SK-N-SH (cell line): ENCODE results near the gene SNX1. TPM values are rescaled to one million over a fixed set of nuclear protein-coding genes. Genes with fewer than 3 reads are reported as not detected.
"Not testable (repeated sequence)": the region's sequence is repeated elsewhere in the genome, so short reads cannot be mapped to it uniquely, and the experiment has no call there.

Source experiments
- CTCF ChIA-PET: fragments of 300-600, 350-600 bp; formaldehyde crosslinking; extraction: SDS; loops from one replicate; lab custom pipeline; 2021; lab: Yijun Ruan, JAX
- POLR2A ChIA-PET: fragments of 350-600 bp; sonication (Branson Sonifier 250); formaldehyde crosslinking; extraction: SDS; loops from one replicate; lab custom pipeline; 2020; ENCODE audit warnings: antibody characterized with exemption, inconsistent platforms; lab: Yijun Ruan, JAX
- DNase-seq: peaks from one replicate; pipeline ENCODE4 v3.0.0; 2012
- H2AFZ ChIP-seq: fragments of 200-600 bp; sonication (generic); 2 replicates; pipeline ENCODE4 v1.8.1; 2016; ENCODE audit warnings: antibody characterized with exemption, mild to moderate bottlenecking, low read depth
- H3F3A ChIP-seq: fragments of 200-600 bp; sonication (generic); replicated peaks from 2 replicates; pipeline ENCODE3; 2016; ENCODE audit warnings: antibody characterized with exemption, mild to moderate bottlenecking; ENCODE audit not compliant: insufficient read depth
- H3K27ac ChIP-seq, 2 experiments: fragments of 200-500 bp in 1 of 2; fragments of 200-600 bp in 1 of 2; sonication (Bioruptor generic) in 1 of 2; sonication (generic), shearing (Covaris generic) in 1 of 2; 2 replicates each; pipeline versions ENCODE4 v1.5.1 to v1.6.1; 2014 to 2016; ENCODE audit warnings: low read depth in 2 of 2, inconsistent platforms in 1 of 2, low read length in 1 of 2, mild to moderate bottlenecking in 1 of 2, mixed read lengths in 1 of 2
- H3K27me3 ChIP-seq: fragments of 200-600 bp; sonication (generic), shearing (Covaris generic); 2 replicates; pipeline ENCODE4 v1.6.1; 2016; ENCODE audit warnings: mixed run types; ENCODE audit not compliant: insufficient read depth
- H3K36me3 ChIP-seq, 2 experiments: fragments of 200-500 bp in 1 of 2; fragments of 200-600 bp in 1 of 2; sonication (Bioruptor generic) in 1 of 2; sonication (generic) in 1 of 2; replicated peaks in 1 of 2; 2 replicates each; pipeline versions ENCODE3 to v1.5.1; 2014 to 2016; ENCODE audit warnings: low read length in 1 of 2, mild to moderate bottlenecking in 1 of 2; ENCODE audit not compliant: insufficient read depth in 2 of 2, control insufficient read depth in 1 of 2
- H3K4me1 ChIP-seq, 2 experiments: fragments of 200-500 bp in 1 of 2; fragments of 200-600 bp in 1 of 2; sonication (Bioruptor generic) in 1 of 2; sonication (generic), shearing (Covaris generic) in 1 of 2; 2 replicates each; pipeline versions ENCODE4 v1.5.1 to v1.6.1; 2014 to 2016; ENCODE audit warnings: low read depth in 1 of 2, low read length in 1 of 2, mixed run types in 1 of 2; ENCODE audit not compliant: insufficient read depth in 2 of 2, control insufficient read depth in 1 of 2
- H3K4me2 ChIP-seq: fragments of 200-600 bp; sonication (generic), shearing (Covaris generic); 2 replicates; pipeline ENCODE4 v1.6.1; 2017; ENCODE audit warnings: mixed run types
- H3K4me3 ChIP-seq, 2 experiments: fragments of 200-500 bp in 1 of 2; fragments of 200-600 bp in 1 of 2; sonication (Bioruptor generic) in 1 of 2; sonication (generic), shearing (Covaris generic) in 1 of 2; 2 replicates each; pipeline versions ENCODE4 v1.5.1 to v1.8.1; 2014 to 2016; ENCODE audit warnings: low read depth in 2 of 2, inconsistent platforms in 1 of 2, low read length in 1 of 2, mild to moderate bottlenecking in 1 of 2, mixed read lengths in 1 of 2, moderate library complexity in 1 of 2
- H3K79me2 ChIP-seq: fragments of 200-600 bp; sonication (generic); 2 replicates; pipeline ENCODE4 v1.8.1; 2017; ENCODE audit warnings: mild to moderate bottlenecking; ENCODE audit not compliant: insufficient read depth
- H3K9ac ChIP-seq: fragments of 200-600 bp; sonication (generic); 2 replicates; pipeline ENCODE4 v1.6.1; 2017; ENCODE audit warnings: mixed run types
- H3K9me2 ChIP-seq: fragments of 200-600 bp; sonication (generic); 2 replicates; pipeline ENCODE4 v1.6.1; 2017; ENCODE audit warnings: mixed run types
- H3K9me3 ChIP-seq: fragments of 200-600 bp; sonication (generic); 2 replicates; pipeline ENCODE4 v1.6.1; 2017; ENCODE audit warnings: mixed run types, mild to moderate bottlenecking, moderate library complexity
- H4K20me1 ChIP-seq: fragments of 200-600 bp; sonication (generic); 2 replicates; pipeline ENCODE4 v1.6.1; 2017; ENCODE audit warnings: mild to moderate bottlenecking, mixed run types; ENCODE audit not compliant: insufficient read depth
- EP300 ChIP-seq, 2 experiments: IDR thresholded peaks; 2 replicates each; pipeline versions ENCODE4 v1.4.0 to v1.6.1; 2012; ENCODE audit warnings: borderline replicate concordance in 1 of 2, low read depth in 1 of 2, low read length in 1 of 2
- FOXJ3 ChIP-seq: sonication (generic); formaldehyde crosslinking; IDR thresholded peaks from 2 replicates; pipeline ENCODE4 v1.5.1; 2020; ENCODE audit warnings: mild to moderate bottlenecking, missing genetic modification reagents
- GATA2 ChIP-seq: sonication (generic); formaldehyde crosslinking; IDR thresholded peaks from 2 replicates; pipeline ENCODE4 v1.5.0; 2020; ENCODE audit warnings: mild to moderate bottlenecking, missing genetic modification reagents
- IRF3 ChIP-seq: fragments of 150-350 bp; IDR thresholded peaks from 2 replicates; pipeline ENCODE4 v1.6.1; 2016; ENCODE audit warnings: mild to moderate bottlenecking, low read depth, low read length
- JUND ChIP-seq: IDR thresholded peaks from 2 replicates; pipeline ENCODE4 v1.4.0; 2012
- MAX ChIP-seq: IDR thresholded peaks from 2 replicates; pipeline ENCODE4 v1.4.0; 2012; ENCODE audit warnings: low read depth
- MEF2A ChIP-seq: IDR thresholded peaks from 2 replicates; pipeline ENCODE4 v1.4.0; 2012; ENCODE audit warnings: low read depth, borderline replicate concordance
- NFIC ChIP-seq: IDR thresholded peaks from 2 replicates; pipeline ENCODE4 v1.4.0; 2012; ENCODE audit warnings: borderline replicate concordance
- POLR2AphosphoS5 ChIP-seq: IDR thresholded peaks from 2 replicates; pipeline ENCODE4 v1.6.1; 2012; ENCODE audit warnings: low read depth, low read length
- WGBS: methylation state at CpG from one replicate; pipeline ENCODE4 v1.1.6; 2017; ENCODE audit warnings: low lambda C conversion rate; 5-methylcytosine and 5-hydroxymethylcytosine counted together
- polyA plus RNA-seq, 3 experiments: library from polyadenylated mRNA; depleted of rRNA; stranded (reverse); fragments of >200 nt; gene quantifications; 2 replicates each; pipeline ENCODE4 v1.2.3, GENCODE V29; 2012

SNX1 gene
- polyA plus RNA-seq, 1 of the 3 experiments (the other 2 are of a cell fraction), result 80.7 TPM

GRCh38 chr15:64058279-64058678, 37.5 kb upstream of the SNX1 start:
- POLR2A ChIA-PET, result no interaction called here
- Histone ChIP-seq H3K4me1 (no peaks in the 10 kb centered on the region), H3K9me2 (no peaks in the 10 kb centered on the region), H3K9ac (no peak overlapping the region), H3K79me2 (no peaks in the 10 kb centered on the region), H3K9me3 (no peaks in the 10 kb centered on the region; the same call in 1 of the 2 replicates), H3K4me2 (no peak overlapping the region)
- DNase-seq, result no peak
- CTCF ChIA-PET, result interaction anchor here (1.0 kb wide), 1 partner anchor 9 kb away, joined by 3 read pairs; no protein-coding TSS in a partner anchor
- WGBS, result 62% methylated on average over 5 of the region's 5 CpGs
- no peak for TF ChIP-seq MEF2A
- no peak for TF ChIP-seq MAX
- TF ChIP-seq NFIC, result no peak
- no peak for TF ChIP-seq IRF3
- TF ChIP-seq FOXJ3 (CRISPR knock-in tag), result no peak
- no peak for TF ChIP-seq POLR2AphosphoS5
- TF ChIP-seq EP300 (IDR thresholded peaks at IDR 0.05; ENCODE audit: borderline replicate concordance in 1 of 2, low read depth in 1 of 2, low read length in 1 of 2), result no peak
- TF ChIP-seq, all 33 proteins: peak for 0
- Histone ChIP-seq H2AFZ (no peak overlapping the region), H3K4me3 (no peak overlapping the region), H3K36me3 (no peaks in the 10 kb centered on the region), H3K27me3 (no peaks in the 10 kb centered on the region), H3K27ac (no peak overlapping the region), H4K20me1 (no peaks in the 10 kb centered on the region), H3F3A (no peaks in the 10 kb centered on the region)

- H4K20me1 ChIP-seq, H2AFZ ChIP-seq, H3K27me3 ChIP-seq, H3K36me3 ChIP-seq, POLR2A ChIA-PET, H3K9ac ChIP-seq, DNase-seq, H3K4me1 ChIP-seq, H3K4me3 ChIP-seq, H3K9me3 ChIP-seq, H3K4me2 ChIP-seq, CTCF ChIA-PET, H3F3A ChIP-seq, H3K27ac ChIP-seq, H3K79me2 ChIP-seq, H3K9me2 ChIP-seq: not testable (repeated sequence)
- 92% methylated on average over 2 of the region's 2 CpGs for WGBS
Measured at GRCh38 chr15:64059104-64059503, 36.7 kb upstream of the SNX1 start.

- no peak overlapping the region for H3K4me2 ChIP-seq
- 72% methylated on average over 4 of the region's 29 CpGs for whole genome bisulfite sequencing
- no peak overlapping the region for H2AFZ ChIP-seq
- no peaks in the 10 kb centered on the region for H3K79me2 ChIP-seq
- H3K27me3 ChIP-seq, result no peaks in the 10 kb centered on the region
- POLR2A ChIA-PET, result no interaction called here
- no peak for TF ChIP-seq MEF2A
- no peak for TF ChIP-seq GATA2 (CRISPR knock-in tag)
- no peak for TF ChIP-seq JUND
- no peak for TF ChIP-seq POLR2AphosphoS5
- H4K20me1 ChIP-seq, result no peaks in the 10 kb centered on the region
- no peaks in the 10 kb centered on the region for H3K4me1 ChIP-seq
- H3K36me3 ChIP-seq, result no peaks in the 10 kb centered on the region
- no peak overlapping the region for H3K9ac ChIP-seq
- no peaks in the 10 kb centered on the region for H3F3A ChIP-seq
- H3K4me3 ChIP-seq, result no peak overlapping the region
- CTCF ChIA-PET, result interaction anchor here (2.9 kb wide), 1 partner anchor 115 kb away, joined by 8 read pairs; no protein-coding TSS in a partner anchor
- no peaks in the 10 kb centered on the region for H3K9me2 ChIP-seq
- no peak overlapping the region for H3K27ac ChIP-seq
- DNase-seq, result no peak
- H3K9me3 ChIP-seq, result no peaks in the 10 kb centered on the region; the same call in 1 of the 2 replicates
Measured at GRCh38 chr15:64060716-64061115, 35.1 kb upstream of the SNX1 start.
